ENCODE results near the gene CACNG1. TPM values are rescaled to one million over a fixed set of nuclear protein-coding genes. Genes with fewer than 3 reads are reported as not detected.
"Not testable (repeated sequence)": the region's sequence is repeated elsewhere in the genome, so short reads cannot be mapped to it uniquely, and the experiment has no call there.

Gene CACNG1
- total RNA-seq, 4 donors from 2014 or later = not detected

GRCh38 chr17:67098006-67098405 is 53.7 kb downstream of the CACNG1 start:
- DNase-seq (ENCODE audit: low spot score in 2 of 2) = no peak
- Histone ChIP-seq H3K27me3 (no peaks in the 10 kb centered on the region), H3K9me3 (no peaks in the 10 kb centered on the region), H3K4me1 (no peaks in the 10 kb centered on the region), H3K4me3 (no peak overlapping the region), H3K36me3 (no peaks in the 10 kb centered on the region), H3K27ac (no peak overlapping the region)
- TF ChIP-seq POLR2AphosphoS5 (IDR thresholded peaks at IDR 0.05) = no peak
- no peak for TF ChIP-seq EP300 (IDR thresholded peaks at IDR 0.05)
- TF ChIP-seq POLR2A (IDR thresholded peaks at IDR 0.05) = no peak
- TF ChIP-seq CTCF (IDR thresholded peaks at IDR 0.05) = no peak
- 94% methylated on average over 1 of the region's 1 CpG for WGBS

- whole genome bisulfite sequencing = 93% methylated on average over 7 of the region's 7 CpGs
- H3K4me3 ChIP-seq; H3K27me3 ChIP-seq; H3K9me3 ChIP-seq; H3K4me1 ChIP-seq; DNase-seq (ENCODE audit: low spot score in 2 of 2); H3K27ac ChIP-seq: not testable (repeated sequence)
- peaks cover 35% of the 10 kb centered on the region for H3K36me3 ChIP-seq
Measured at GRCh38 chr17:67104641-67105040, 60.3 kb downstream of the CACNG1 start.

GRCh38 chr17:67105213-67105612 is 60.9 kb downstream of the CACNG1 start:
- peaks cover 39% of the 10 kb centered on the region for H3K36me3 ChIP-seq

More at GRCh38 chr17:67105213-67105612, 60.9 kb downstream of the CACNG1 start:
- Histone ChIP-seq H3K27ac (no peak overlapping the region), H3K27me3 (no peaks in the 10 kb centered on the region), H3K4me3 (no peak overlapping the region), H3K4me1 (no peaks in the 10 kb centered on the region), H3K9me3 (no peaks in the 10 kb centered on the region)
- DNase-seq (ENCODE audit: low spot score in 2 of 2) = no peak
- TF ChIP-seq POLR2AphosphoS5 (IDR thresholded peaks at IDR 0.05) = no peak
- no peak for TF ChIP-seq EP300 (IDR thresholded peaks at IDR 0.05)
- no peak for TF ChIP-seq POLR2A (IDR thresholded peaks at IDR 0.05)
- no peak for TF ChIP-seq CTCF (IDR thresholded peaks at IDR 0.05)

Other genes starting within 250 kb of the CACNG1 start
- not detected for gene CACNG5, start 209.4 kb upstream of the CACNG1 start, total RNA-seq
- under 1 TPM in 3 of 4 donors, not detected in 1; 0.49 to 0.68 (median 0.51) TPM for gene CACNG4, start 79.8 kb upstream of the CACNG1 start, total RNA-seq
- gene HELZ, start 200.6 kb downstream of the CACNG1 start, total RNA-seq = 10 to 100 TPM; 30.9 to 88.5 (median 36.7) TPM